ENCODE measurements around the gene OXGR1. TPM values are rescaled to one million over a fixed set of nuclear protein-coding genes. Genes with fewer than 3 reads are reported as not detected.

OXGR1 gene
- total and polyA plus RNA-seq, 2 of the 4 experiments (the other 2 are of a cell fraction) = not detected

DNA sequence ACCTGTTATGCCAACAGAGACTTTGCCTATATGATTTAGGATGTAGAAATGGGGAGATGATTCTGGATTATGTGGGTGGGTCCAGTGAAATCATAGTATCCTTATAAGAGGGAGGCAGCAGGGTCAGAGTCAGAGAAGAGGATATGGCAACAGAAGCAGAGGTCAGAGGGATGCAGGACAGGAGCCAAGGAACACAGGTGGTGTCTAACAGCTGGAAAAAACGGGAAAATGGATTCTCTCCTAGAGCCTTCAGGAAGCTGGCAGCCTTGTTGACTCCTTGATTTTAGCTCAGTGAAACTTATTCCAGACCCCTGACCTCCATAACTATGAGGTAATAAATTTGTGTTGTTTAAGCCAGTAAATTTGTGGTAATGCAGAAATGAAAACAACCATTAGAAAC is 28.8 kb upstream of the OXGR1 start:
- H4K8ac ChIP-seq (ENCODE audit: low read depth in 2 of 2, low read length in 2 of 2) = no peak overlapping the region
- peaks cover 2% of the 10 kb centered on the region; the same call in 1 of the 2 replicates for H3K4me1 ChIP-seq (ENCODE audit: control insufficient read depth, insufficient read depth, low read length)
- no peak overlapping the region for H3K14ac ChIP-seq (replicated peaks; ENCODE audit: low read depth, low read length)
- CTCF ChIA-PET = interaction anchor here (1.0 kb wide), 1 partner anchor 65 kb away, joined by 4 read pairs; no protein-coding TSS in a partner anchor
- no peaks in the 10 kb centered on the region for H3K9me1 ChIP-seq (ENCODE audit: insufficient read depth, low read length)
- no peak overlapping the region for H2BK120ac ChIP-seq (ENCODE audit: low read depth, low read length)
- H3K27ac ChIP-seq (ENCODE audit: insufficient read depth, low read length) = no peak overlapping the region
- no peak overlapping the region for H4K91ac ChIP-seq (ENCODE audit: insufficient read depth, low read depth, low read length)
- no TSS peak for BruUV-seq (replicated peaks)
- no peak overlapping the region for H3K4me3 ChIP-seq (ENCODE audit: insufficient read depth, low read depth, low read length)
- no peak overlapping the region for H3K56ac ChIP-seq (ENCODE audit: extremely low read depth, insufficient read depth, low read length)
- TF ChIP-seq MXI1 (IDR thresholded peaks at IDR 0.05; ENCODE audit: borderline replicate concordance, low read depth, low read length) (no peak), RCOR1 (IDR thresholded peaks at IDR 0.05; ENCODE audit: insufficient replicate concordance, low read length) (no peak), POLR2A (IDR thresholded peaks at IDR 0.05; ENCODE audit: low read depth, low read length) (no peak), RFX5 (IDR thresholded peaks at IDR 0.05; ENCODE audit: low read depth, low read length) (no peak), BHLHE40 (IDR thresholded peaks at IDR 0.05; ENCODE audit: low read depth, low read length) (no peak), MAFK (IDR thresholded peaks at IDR 0.05; ENCODE audit: low read depth, low read length) (no peak), FOS (IDR thresholded peaks at IDR 0.05; ENCODE audit: low read depth, low read length) (no peak), RAD21 (IDR thresholded peaks at IDR 0.05; ENCODE audit: low read length) (no peak), MAZ (IDR thresholded peaks at IDR 0.05; ENCODE audit: borderline replicate concordance, low read depth, low read length) (no peak)
- TF ChIP-seq, protein P1, sequence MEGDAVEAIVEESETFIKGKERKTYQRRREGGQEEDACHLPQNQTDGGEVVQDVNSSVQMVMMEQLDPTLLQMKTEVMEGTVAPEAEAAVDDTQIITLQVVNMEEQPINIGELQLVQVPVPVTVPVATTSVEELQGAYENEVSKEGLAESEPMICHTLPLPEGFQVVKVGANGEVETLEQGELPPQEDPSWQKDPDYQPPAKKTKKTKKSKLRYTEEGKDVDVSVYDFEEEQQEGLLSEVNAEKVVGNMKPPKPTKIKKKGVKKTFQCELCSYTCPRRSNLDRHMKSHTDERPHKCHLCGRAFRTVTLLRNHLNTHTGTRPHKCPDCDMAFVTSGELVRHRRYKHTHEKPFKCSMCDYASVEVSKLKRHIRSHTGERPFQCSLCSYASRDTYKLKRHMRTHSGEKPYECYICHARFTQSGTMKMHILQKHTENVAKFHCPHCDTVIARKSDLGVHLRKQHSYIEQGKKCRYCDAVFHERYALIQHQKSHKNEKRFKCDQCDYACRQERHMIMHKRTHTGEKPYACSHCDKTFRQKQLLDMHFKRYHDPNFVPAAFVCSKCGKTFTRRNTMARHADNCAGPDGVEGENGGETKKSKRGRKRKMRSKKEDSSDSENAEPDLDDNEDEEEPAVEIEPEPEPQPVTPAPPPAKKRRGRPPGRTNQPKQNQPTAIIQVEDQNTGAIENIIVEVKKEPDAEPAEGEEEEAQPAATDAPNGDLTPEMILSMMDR (conservative IDR thresholded peaks at IDR 0.05; ENCODE audit: low read depth, low read length) = no peak
- TF ChIP-seq, protein P2, sequence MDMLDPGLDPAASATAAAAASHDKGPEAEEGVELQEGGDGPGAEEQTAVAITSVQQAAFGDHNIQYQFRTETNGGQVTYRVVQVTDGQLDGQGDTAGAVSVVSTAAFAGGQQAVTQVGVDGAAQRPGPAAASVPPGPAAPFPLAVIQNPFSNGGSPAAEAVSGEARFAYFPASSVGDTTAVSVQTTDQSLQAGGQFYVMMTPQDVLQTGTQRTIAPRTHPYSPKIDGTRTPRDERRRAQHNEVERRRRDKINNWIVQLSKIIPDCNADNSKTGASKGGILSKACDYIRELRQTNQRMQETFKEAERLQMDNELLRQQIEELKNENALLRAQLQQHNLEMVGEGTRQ (IDR thresholded peaks at IDR 0.05; ENCODE audit: low read depth, low read length) = no peak
- TF ChIP-seq, protein P3, sequence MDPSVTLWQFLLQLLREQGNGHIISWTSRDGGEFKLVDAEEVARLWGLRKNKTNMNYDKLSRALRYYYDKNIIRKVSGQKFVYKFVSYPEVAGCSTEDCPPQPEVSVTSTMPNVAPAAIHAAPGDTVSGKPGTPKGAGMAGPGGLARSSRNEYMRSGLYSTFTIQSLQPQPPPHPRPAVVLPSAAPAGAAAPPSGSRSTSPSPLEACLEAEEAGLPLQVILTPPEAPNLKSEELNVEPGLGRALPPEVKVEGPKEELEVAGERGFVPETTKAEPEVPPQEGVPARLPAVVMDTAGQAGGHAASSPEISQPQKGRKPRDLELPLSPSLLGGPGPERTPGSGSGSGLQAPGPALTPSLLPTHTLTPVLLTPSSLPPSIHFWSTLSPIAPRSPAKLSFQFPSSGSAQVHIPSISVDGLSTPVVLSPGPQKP (IDR thresholded peaks at IDR 0.05; ENCODE audit: borderline replicate concordance, low read depth, low read length) = no peak
- WGBS, 2 experiments (ENCODE audit: extremely low coverage in 2 of 2, insufficient read length in 1 of 2) = no CpG with 5 or more reads among the region's 1 CpG
- no peak overlapping the region for H2AK9ac ChIP-seq (replicated peaks; ENCODE audit: low read depth, low read length, poor library complexity)
- intact Hi-C loops (cut with micrococcal nuclease) (loop anchor here (10.0 kb wide), 1 partner anchor 552 kb away; no protein-coding TSS in a partner anchor), dilution Hi-C loops (cut with HindIII; ENCODE audit: low sequenced_read_pairs, unreplicated experiment) (no loop called here), in situ Hi-C loops (cut with MboI; ENCODE audit: low sequenced_read_pairs) (no loop called here)
- no peaks in the 10 kb centered on the region for H3K79me1 ChIP-seq (ENCODE audit: low read depth in 1 of 2, low read length in 2 of 2)
- no peaks in the 10 kb centered on the region for H3K9me3 ChIP-seq (ENCODE audit: control insufficient read depth, insufficient read depth, low read length)
- POLR2A ChIA-PET (ENCODE audit: unreplicated experiment) = no interaction called here
- H3K23ac ChIP-seq (ENCODE audit: low read depth, low read length) = no peak overlapping the region
- no peak overlapping the region for H2AK5ac ChIP-seq (ENCODE audit: low read depth, low read length)
- H3K27me3 ChIP-seq (ENCODE audit: control insufficient read depth, insufficient read depth, low read length) = peaks cover 18% of the 10 kb centered on the region
- no peak overlapping the region for H3K18ac ChIP-seq (ENCODE audit: low read depth, low read length)
- no peak overlapping the region for H4K5ac ChIP-seq (ENCODE audit: low read depth, low read length)
- no peak overlapping the region for H2BK5ac ChIP-seq (ENCODE audit: low read depth, low read length, poor library complexity, severe bottlenecking)
- no peak overlapping the region for H2BK15ac ChIP-seq (ENCODE audit: low read depth, low read length)
- H3K9ac ChIP-seq (ENCODE audit: low read depth, low read length) = no peak overlapping the region
- no peak overlapping the region for H2BK20ac ChIP-seq (ENCODE audit: low read depth, low read length)
- ATAC-seq (ENCODE audit: low read depth) = no peak
- H3K4ac ChIP-seq (ENCODE audit: low read depth, low read length) = no peak overlapping the region
- no peaks in the 10 kb centered on the region for H3K36me3 ChIP-seq (ENCODE audit: control insufficient read depth, insufficient read depth, low read length)
- no peak for DNase-seq
- H4K20me1 ChIP-seq (ENCODE audit: insufficient read depth, low read length) = no peaks in the 10 kb centered on the region
- no peak overlapping the region for H2AFZ ChIP-seq (replicated peaks; ENCODE audit: low read length, poor library complexity)
- H3K4me2 ChIP-seq (ENCODE audit: low read depth, low read length) = no peak overlapping the region
